Epithelial cell of prostate (primary cell): ENCODE data around the gene TRPM5.

Source experiments
- DNase-seq: peaks from one replicate; pipeline ENCODE4 v3.0.0-alpha.2; 2011; ENCODE audit warnings: low read depth, low spot score
- H3K27ac ChIP-seq: fragments of 450-650 bp; 2 replicates; pipeline ENCODE4 v1.5.1; 2017; ENCODE audit warnings: mild to moderate bottlenecking

TRPM5 gene

DNA sequence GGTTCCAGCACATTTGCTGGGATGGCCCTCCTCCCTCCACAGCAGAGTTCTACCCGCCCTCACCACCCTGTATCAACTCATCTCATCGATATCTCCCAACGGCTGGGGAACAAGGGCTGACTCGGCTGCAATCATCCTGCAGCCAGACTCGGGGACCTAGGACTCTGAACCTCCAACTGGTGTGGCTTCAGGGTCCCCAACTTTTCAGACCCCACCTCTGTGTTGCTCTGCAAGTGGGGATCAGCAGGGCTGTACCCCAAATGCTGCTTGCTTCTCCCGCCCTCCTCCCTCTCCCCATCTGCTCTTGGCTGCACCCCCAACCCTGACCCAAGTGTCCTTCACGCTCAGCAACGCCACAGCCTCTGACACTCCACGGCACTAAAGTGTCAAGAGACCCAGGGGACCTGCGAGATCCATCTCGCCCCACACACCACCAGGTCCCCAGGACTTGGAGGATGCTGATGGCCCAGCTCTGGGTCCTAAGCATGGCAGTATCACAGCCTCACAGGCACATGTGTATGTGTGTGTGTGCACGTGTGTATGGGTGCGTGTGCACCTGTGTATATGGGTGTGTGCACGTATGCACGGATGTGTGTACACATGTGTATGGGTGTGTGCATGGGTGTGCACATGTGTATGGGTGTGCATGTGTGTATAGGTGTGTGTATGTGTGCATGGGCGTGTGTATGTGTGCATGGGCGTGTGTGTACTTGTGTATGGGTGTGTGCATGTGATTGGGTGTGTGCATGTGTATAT, 26.9 kb upstream of the TRPM5 start:
- no peak overlapping the region for H3K27ac ChIP-seq
- no peak for DNase-seq

DNA sequence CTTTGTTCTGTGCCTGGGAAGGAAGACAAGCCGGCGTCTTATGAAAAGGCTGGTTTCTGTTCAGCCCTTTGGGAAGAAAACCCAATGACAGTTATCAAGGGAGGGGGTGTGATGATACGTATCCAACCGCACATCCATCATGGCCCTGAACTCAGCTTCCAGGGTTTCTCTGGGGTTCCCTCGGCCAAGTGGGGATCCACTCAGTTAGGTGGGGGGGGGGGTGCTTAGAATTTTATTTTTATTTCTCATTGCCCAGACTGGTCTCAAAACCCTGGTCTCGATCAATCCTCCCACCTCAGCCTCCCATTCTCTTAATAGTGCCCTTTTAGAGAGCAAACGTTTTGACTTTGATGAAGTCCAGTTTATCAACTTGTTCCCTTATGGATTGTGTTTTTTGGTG, 26.2 kb upstream of the TRPM5 start:
- no peak for DNase-seq
- no peak overlapping the region for H3K27ac ChIP-seq

DNA sequence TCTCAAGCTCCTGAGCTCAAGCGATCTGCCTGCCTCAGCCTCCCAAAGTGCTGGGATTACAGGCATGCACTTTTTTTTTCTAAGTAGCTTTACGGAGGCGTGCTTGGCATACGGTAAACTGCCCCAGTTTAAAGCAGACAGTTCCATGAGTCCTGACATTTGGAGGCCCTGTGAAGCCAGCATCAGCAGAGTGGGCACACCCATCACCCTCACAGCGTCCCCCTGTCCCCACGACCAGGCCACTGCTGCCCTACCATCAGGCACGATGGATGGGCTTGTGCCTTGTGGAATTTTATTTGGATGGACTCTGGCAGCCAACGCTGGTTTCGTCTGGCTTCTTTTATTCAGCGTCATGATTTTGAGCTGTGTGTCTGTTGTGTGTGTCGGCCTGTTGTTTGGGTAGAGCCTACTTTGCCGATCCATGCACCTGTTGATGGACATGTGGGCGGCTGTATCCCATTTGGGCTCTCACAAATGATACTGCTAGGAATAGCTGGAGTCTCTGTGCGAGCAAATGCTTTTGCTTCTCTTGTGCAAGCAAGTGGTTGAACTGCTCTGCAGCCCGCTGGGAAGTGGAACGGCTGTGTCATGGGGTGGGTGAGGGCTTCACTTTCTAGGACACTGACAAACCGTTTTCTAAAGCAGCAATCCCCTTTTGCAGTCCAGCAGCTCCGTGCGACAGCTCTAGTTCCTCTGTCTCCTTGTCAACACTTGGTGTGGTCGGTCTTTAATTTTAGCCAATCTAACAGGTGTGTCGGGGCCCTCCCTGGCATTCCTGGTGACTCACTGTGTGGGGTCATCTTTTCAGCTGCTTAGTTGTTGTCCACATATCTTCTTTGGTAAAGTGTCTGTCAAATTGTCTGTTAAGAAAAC, 24.3 kb upstream of the TRPM5 start:
- H3K27ac ChIP-seq: no peak overlapping the region
- no peak for DNase-seq

DNA sequence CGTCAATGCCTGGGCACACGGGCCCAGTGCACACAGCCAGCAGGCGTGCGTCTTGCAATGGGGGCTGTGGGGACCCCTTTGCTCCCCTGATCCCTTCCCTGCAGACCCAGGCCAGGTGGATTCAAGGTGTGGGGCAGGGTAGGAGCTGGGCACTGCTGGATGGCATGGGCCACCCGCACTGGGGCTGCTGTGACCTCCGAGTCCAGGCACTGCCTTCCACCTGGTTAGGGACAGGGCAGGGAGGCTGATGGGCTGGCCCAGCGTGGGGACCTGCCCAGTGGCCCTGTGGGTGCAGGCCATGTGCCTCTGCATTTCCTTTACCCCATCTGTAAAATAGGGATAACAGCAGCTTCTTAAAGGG, 23.4 kb upstream of the TRPM5 start:
- no peak for DNase-seq
- no peak overlapping the region for H3K27ac ChIP-seq

DNA sequence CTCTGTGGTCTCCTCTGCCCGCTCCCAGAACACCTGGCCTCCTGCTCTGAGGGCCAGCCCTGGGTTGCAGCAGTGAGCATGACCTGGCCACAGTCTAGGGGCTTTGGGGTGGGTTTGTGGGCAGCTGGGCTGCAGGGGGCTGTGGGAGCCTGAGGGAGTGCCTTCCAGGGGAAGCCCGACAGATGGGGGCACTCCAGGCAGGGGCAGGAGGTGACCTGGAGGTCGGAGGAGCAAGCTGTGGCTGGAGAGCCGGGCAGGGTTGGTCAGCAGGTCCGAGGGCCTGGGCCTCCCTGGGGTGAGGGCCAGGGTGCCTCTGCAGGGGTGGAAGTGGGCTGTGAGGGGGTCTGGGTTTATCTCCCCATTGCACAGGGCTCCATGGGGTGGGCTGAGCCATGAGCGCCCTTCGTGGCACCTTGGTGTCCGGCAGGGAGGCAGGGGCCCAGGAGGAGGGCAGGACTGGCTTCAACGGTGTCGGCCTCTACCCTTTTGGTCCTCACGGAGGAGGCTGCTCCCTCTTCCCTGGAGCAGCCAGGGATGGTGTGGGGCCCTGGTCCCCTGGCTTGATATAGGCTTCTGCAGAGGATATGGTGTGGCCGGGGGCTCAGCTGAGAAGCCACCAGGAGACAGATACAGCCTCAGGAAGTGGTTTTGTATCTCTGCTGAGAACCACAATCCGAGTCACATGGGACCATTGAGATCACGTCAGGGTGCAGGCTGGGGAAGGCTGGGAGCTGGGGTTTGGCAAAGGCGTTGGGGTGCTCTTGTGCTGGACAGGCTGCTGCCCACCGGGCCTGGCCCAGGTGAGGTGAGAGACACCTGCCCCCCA, 22.8 kb upstream of the TRPM5 start:
- DNase-seq: no peak
- H3K27ac ChIP-seq: no peak overlapping the region

DNA sequence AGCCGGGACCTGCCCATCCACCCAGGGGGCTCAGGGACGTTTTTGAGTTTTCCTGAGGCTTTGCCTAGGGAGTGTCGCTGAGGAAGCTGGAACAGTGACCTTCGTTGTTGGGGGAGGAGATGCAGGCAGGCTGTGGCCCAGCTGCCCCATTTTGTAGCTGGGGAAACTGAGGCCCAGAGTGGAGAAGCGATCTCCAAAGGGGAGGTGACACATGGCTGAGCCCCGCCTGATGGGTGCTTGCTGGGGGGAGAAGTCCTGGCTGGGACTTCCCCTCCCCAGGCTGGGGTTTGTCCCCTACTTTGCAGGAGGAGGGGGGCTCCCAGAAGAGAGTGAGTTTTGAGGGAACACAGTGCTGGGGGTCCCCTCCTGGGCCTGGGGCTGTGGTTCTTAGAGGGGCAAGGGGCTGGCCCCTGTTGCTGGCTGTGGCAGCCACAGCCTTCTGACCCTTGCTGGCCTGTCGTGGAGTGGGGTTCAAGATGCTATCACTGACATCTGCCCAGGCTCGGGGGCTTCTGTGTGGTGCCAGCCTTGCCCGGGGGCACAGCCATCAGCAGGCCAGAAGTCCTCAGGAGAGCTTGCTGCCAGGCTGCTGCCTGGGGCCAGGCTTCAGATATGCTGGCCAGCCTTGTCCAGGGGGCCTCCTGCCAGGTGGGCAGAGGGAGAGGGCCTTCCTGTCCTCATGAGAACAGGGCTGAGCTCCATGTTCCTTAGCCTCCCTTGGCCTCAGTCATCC, 21.9 kb upstream of the TRPM5 start:
- H3K27ac ChIP-seq: no peak overlapping the region
- DNase-seq: no peak

DNA sequence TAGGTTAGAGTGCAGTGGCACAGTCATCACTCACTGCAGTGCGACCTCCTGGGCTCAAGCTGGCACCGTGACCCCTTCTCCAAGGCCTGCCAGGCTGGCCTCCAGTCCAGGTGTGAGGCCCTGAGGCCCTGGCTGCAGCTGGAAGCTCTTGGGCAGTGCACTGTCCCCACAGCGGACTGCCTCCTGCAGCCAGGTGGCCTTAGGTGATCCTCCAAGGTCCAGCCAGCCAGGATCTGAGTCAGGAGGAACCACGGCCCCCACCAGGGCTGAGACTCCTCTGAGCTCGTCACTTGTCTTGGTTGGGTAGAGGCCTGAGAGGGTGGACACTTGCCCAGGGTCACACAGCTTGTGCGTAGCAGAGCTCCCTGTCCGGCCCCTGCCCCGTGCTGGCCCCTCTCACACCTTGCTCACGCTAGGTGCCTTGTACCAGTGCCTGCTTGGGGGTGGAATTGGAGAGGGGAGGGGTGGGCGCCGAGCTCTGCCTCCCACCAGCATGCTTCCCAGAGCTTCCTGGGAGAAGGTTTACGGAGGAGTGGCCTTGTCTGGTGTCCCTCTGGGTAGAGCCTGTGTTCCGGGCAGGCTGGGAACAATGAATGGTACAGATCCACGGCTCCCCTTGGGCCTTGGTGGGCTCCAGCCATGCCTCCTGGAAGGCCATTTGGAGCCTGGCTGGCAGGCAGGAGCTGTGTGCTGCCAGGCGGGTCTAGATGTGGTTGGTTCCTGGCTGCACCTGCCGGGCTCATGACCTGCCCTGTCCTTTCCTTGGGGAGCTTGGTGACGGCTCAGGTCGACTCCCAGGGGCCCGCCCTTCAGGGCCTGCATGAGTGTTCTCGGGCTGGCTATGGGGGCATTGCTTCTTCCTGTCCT, 21.1 kb upstream of the TRPM5 start:
- H3K27ac ChIP-seq: no peak overlapping the region
- DNase-seq: no peak

DNA sequence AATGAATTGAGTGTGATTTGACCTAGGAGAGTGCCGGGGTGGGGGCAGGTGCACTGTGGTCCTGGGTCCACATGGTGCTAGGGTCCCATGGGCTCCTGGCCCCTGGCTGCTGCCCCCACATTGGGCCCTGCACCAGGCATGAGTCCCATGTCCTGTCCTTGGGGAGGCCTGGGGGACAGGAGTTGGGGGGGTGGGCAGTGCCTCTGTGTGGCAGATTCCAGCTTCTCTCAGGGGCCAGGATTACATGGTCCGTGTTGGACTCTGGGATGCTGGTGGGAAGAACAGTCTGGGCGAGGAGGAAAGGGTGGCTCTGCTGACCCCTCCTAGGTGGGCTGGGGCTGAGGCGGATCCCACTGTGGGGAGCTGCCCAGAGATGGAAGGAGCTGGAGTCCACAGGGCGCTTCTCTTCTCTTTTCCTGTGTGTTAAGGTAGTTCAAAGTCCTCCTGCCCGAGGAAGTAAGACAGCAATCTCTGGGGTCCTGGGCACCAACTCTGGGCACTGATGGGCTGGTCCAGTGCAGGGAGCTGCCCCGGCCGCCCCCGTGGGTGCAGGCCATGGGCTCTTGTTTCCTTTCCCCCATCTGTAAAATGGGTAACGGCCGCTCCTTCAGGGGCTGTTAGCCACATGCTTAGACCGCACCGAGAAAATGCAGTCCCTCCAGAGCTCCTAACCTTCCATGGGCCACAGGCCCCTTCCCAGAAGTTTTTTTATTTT, 20.3 kb upstream of the TRPM5 start:
- no peak for DNase-seq
- H3K27ac ChIP-seq: no peak overlapping the region

DNA sequence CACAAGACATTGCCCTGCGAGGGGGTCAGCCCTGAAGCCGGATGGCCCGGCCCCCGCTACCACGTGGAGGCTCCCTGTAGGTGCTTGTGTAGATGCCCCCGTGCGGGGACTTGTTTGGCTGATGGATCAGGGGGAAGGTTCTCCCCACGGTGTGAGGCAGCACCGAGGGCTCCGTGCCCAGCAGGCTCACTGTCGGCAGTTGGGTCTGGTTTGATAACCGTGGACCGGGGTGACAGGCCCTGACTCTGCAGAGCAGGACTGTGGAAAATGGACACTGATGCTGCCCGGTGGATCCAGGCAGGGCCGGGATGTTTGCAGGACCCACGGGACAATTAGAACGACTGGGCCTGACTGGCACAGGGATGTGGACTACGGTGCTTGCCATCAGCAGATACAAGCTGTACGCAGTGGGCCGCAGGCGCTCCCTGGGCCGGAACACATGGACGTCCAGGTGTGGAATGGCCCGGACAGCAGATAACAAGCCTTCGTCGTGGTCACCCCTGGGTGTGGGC, 19.5 kb upstream of the TRPM5 start:
- no peak overlapping the region for H3K27ac ChIP-seq
- DNase-seq: no peak

DNA sequence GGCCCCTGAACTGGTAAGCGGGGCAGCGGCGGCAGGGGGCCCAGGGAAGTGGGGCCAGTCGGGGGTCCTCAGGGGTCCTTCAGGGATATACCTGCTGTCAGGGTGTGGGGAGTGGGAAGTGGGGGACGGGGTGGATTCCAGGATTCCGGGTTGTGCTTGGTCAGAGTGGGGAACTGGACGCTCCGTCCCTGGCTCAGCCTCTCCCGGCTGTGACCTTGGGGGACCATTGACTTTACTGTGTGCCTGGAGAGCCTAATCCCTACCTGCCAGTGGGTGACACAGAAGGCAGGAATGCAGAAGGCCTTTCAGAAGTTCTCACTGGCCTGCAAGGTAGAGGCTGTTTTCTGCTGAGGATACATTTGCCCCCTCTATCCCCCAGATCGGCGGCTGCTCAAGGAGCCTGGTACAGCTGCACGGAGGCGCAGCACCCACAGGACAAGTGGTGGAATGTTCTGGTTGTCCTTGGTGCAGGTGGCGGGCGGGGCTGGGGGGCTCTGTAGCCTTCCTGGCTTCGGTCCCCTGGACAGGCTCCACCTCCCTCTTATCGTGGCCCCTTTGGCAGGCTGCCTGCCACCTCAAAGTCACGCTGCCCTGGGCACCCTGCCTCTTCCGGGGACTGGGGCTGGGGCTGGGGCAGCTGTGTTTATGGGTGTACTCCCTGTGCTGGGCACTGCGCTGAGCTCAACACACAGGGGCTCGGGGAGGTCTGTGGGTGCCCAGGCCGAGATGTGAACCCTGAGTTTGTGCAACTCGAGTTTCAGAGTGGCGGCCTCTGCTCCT, 18.9 kb upstream of the TRPM5 start:
- H3K27ac ChIP-seq: no peak overlapping the region
- no peak for DNase-seq

DNA sequence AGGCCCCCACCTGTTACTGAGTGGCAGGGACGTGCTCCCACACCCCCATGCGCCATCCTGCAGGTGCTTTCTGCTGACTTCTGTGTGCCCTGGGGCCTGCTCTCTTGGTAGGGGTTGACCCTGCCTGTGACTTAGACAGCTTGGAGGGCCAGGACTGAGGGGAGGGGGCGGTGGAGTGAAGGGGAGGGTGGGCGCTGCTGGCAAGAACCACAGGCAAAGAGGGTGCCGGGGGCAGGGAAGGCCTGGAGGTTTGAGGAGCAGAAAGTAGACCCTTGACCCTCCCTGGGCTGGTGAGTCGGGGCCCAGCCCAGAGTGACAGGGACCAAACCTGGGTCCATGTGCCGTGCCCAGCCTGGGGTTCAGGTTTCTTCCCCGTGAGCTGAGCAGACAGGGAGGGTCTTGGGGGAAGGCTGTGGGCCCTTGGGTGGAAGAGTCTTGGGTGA, 18.2 kb upstream of the TRPM5 start:
- H3K27ac ChIP-seq: no peak overlapping the region
- no peak for DNase-seq

DNA sequence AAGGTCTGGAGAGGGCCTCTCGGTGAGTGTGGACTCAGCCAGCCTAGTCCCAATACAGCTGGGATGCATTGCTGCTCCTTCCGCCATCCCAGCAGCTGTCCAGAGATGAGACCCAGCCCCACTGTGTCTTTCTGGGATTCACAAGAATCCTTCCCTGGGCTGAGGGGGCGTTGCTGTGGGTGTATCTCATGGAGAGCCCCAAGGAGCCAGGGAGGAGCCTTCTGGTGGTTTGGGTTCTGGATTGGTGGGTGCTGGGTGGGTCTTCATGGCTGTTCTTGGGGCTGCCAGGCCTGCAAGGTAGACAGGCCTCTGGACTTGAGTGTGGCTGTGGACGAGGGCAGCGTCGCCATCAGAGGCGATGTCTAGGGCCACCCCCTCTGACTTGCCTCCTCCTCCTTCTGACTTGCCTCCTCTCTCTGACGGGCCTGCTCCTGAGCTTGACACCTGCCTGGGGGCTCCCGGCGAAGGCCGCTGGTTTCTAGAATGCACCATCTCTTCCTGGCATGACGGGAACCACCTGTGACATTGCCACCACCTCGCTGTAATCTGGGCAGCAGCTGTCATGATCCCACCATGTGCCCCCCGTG, 17.7 kb upstream of the TRPM5 start:
- DNase-seq: no peak

DNA sequence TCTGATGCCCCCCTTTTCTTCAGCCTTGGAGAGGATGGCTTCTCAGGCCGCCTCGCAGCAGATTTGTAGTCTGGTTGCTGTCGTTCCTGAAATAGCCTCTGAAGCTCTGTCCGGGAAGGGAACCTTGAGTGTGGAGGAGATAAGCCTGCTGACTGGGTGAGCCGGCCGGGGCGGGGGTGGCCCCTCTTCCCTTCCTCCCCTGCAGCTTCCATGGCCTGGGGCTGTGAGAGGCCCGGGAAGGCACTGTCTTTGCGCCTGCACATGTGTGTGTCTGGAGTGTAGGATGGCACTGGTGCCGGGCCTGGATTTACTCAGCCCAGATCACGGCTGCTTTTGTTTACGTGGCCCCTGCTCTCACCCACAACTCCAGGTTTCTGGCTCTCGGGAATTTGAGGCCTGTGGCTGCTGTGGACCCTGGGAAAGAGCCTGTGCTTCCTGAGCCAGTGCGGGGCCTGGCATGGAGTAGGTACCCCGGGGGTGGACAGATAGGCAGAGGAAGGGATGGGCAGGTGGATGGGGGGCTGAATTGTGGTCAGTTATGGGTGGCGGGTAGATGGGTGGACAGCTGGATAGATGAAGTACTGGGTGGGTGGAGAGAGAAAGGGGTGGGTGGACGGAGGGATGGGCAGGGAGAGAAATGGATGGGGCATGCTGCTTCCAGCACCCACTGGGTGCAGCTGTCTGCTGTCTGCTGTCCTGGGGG, 17.1 kb upstream of the TRPM5 start:
- DNase-seq: no peak
- no peak overlapping the region for H3K27ac ChIP-seq

More for the DNA sequence above, 17.7 kb upstream of the TRPM5 start:
- no peak overlapping the region for H3K27ac ChIP-seq

DNA sequence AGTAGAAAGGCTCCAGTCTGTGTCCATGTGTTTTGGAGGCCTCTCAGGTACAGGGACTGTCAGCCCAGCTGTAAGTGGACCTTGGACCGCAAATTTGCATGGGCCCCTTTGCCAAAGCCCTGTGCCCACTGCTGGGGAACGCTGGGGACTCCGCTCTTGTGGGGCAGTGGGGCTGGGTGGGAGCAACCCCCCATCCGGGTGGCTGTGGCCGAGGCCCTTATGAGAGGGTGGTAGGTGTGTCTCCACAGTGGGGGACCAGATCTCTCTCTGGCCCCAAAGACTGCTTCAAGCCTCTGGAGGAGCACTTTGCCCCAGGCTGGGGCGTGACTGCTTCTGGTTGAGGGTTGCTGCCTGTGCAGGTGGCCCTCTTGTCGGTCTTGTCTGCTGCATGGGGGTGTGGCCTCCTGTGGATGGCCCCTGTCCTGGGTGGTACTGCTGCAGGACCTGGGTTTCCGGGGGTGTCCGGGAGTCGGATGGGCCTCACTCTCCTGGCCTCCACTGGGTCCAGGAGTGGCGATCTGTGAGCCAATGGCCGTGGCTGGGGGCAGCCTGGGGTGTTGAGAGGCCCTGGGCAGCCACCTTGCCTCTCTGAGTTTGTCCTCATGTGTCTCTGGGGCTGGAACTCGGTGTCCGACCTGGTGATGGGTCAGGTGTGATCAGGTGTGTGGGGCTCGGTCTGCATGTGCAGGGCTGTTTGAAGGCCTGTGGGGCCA, 16.4 kb upstream of the TRPM5 start:
- no peak for DNase-seq
- no peak overlapping the region for H3K27ac ChIP-seq

DNA sequence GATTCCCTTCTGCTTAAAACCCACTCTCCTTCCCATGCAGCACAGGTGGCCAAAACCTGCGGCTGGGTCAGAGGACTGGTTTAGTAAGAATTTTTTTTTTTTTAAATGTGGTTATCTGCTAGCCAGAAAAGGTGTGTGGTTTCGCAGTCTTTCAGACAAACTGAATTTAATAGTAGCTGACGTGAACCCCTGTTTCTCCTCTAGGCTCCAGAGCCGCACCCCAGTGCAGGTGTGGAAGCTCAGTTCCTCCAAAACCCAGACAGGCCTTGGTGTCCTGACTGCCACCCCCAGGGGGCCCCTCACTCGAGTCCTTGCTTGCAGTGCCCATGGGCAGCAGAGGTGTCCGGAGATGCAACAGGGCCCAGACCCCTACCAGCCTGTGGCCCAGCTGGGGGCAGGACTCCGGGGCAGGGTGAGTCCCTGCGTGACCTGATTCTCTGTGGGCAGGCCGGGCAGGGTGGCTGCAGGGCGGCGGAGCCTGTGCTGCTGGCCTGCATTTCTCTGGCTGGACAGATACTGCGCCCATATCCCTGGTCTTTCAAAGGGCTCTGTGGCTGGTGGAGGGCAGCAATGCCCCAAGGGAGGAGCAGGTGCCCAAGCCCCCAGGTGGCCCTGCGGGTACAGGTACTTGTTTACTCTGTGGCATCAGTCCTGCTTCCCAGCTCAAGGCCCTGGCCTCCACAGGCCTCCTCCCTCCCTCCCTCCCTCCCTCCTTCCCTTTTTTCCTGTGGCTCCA, 15.7 kb upstream of the TRPM5 start:
- DNase-seq: no peak
- H3K27ac ChIP-seq: no peak overlapping the region
